HepG2 (cell line): ENCODE data around the gene NINJ2. TPM values are rescaled to one million over a fixed set of nuclear protein-coding genes. Genes with fewer than 3 reads are reported as not detected.

Source experiments
- AHDC1 ChIP-seq: sonication (generic); formaldehyde crosslinking; IDR thresholded peaks from 2 replicates; pipeline ENCODE4 v1.5.1; 2020; ENCODE audit warnings: mild to moderate bottlenecking, missing genetic modification reagents, borderline replicate concordance
- DNMT1 ChIP-seq: sonication (generic); formaldehyde crosslinking; IDR thresholded peaks from 2 replicates; pipeline ENCODE4 v1.5.1; 2020; ENCODE audit warnings: mild to moderate bottlenecking, missing genetic modification reagents
- FIP1L1 ChIP-seq: fragments of 200-400 bp; formaldehyde crosslinking; IDR thresholded peaks from 2 replicates; pipeline ENCODE4 v1.6.1; 2018; ENCODE audit warnings: low read depth, mild to moderate bottlenecking, low read length, moderate library complexity, borderline replicate concordance; ENCODE audit not compliant: insufficient read depth
- HMGXB4 ChIP-seq, 2 experiments: sonication (generic) in 1 of 2; formaldehyde crosslinking in 1 of 2; IDR thresholded peaks; 2 replicates each; pipeline versions ENCODE4 v1.4.0 to v1.6.1; 2018 to 2020; ENCODE audit warnings: missing genetic modification reagents in 2 of 2, borderline replicate concordance in 1 of 2, low read depth in 1 of 2, mild to moderate bottlenecking in 1 of 2, missing biosample characterization in 1 of 2
- IRX3 ChIP-seq: sonication (generic); formaldehyde crosslinking; IDR thresholded peaks from 2 replicates; pipeline ENCODE4 v1.8.1; 2023; ENCODE audit warnings: mild to moderate bottlenecking, low read depth, missing genetic modification reagents, borderline replicate concordance
- NR2C2 ChIP-seq: sonication (generic); formaldehyde crosslinking; IDR thresholded peaks from 2 replicates; pipeline ENCODE4 v1.4.0; 2020; ENCODE audit warnings: missing genetic modification reagents, mild to moderate bottlenecking, moderate library complexity, borderline replicate concordance
- RARG ChIP-seq: sonication (generic); formaldehyde crosslinking; IDR thresholded peaks from 2 replicates; pipeline ENCODE4 v1.4.0; 2020; ENCODE audit warnings: low read depth, mild to moderate bottlenecking, missing genetic modification reagents
- RELA ChIP-seq: sonication (generic); formaldehyde crosslinking; IDR thresholded peaks from 2 replicates; pipeline ENCODE4 v1.4.0; 2020; ENCODE audit warnings: missing genetic modification reagents
- REXO4 ChIP-seq: sonication (generic); formaldehyde crosslinking; IDR thresholded peaks from 2 replicates; pipeline ENCODE4 v1.8.0; 2022; ENCODE audit warnings: missing genetic modification reagents, mild to moderate bottlenecking, borderline replicate concordance
- RNF2 ChIP-seq: fragments of 450-650 bp; conservative IDR thresholded peaks from 2 replicates; pipeline ENCODE4 v1.6.1; 2016; ENCODE audit warnings: low read depth
- SKI ChIP-seq: fragments of 450-650 bp; IDR thresholded peaks from one replicate; pipeline ENCODE4 v1.6.1; 2018; ENCODE audit warnings: mild to moderate bottlenecking; ENCODE audit not compliant: partially characterized antibody
- SMYD3 ChIP-seq: sonication (generic); formaldehyde crosslinking; IDR thresholded peaks from 2 replicates; pipeline ENCODE4 v1.8.1; 2023; ENCODE audit warnings: mild to moderate bottlenecking, missing genetic modification reagents
- TBX2 ChIP-seq: sonication (generic); formaldehyde crosslinking; IDR thresholded peaks from 2 replicates; pipeline ENCODE4 v1.5.0; 2020; ENCODE audit warnings: missing genetic modification reagents, mild to moderate bottlenecking, borderline replicate concordance
- TFE3 ChIP-seq: IDR thresholded peaks from 2 replicates; pipeline ENCODE4 v1.6.1; 2016
- ZFP1 ChIP-seq: IDR thresholded peaks from 2 replicates; pipeline ENCODE4 v1.6.1; 2016
- ZMYM2 ChIP-seq: sonication (generic); formaldehyde crosslinking; IDR thresholded peaks from 2 replicates; pipeline ENCODE4 v1.8.0; 2022; ENCODE audit warnings: mild to moderate bottlenecking, missing genetic modification reagents
- ZNF414 ChIP-seq: sonication (generic); formaldehyde crosslinking; IDR thresholded peaks from 2 replicates; pipeline ENCODE4 v1.5.0; 2020; ENCODE audit warnings: missing genetic modification reagents
- ZNF460 ChIP-seq: sonication (generic); formaldehyde crosslinking; IDR thresholded peaks from 2 replicates; pipeline ENCODE4 v1.5.1; 2020; ENCODE audit warnings: missing genetic modification reagents, mild to moderate bottlenecking, borderline replicate concordance
- ZNF615 ChIP-seq: sonication (generic); formaldehyde crosslinking; IDR thresholded peaks from 2 replicates; pipeline ENCODE4 v1.5.0; 2020; ENCODE audit warnings: mild to moderate bottlenecking, missing genetic modification reagents, borderline replicate concordance
- polyA plus RNA-seq, 8 experiments: library from polyadenylated mRNA; depleted of rRNA in 3 of 8; stranded (reverse) in 7 of 8; unstranded in 1 of 8; fragments of >200 nt; fragmentation: Illumina TruSeq in 4 of 8; extraction: Trizol in 4 of 8; gene quantifications; 2 replicates each; pipeline versions ENCODE4 v1.2.1 to v1.2.3, GENCODE V29; 2011 to 2016; ENCODE audit warnings: low read depth in 4 of 8, missing spikeins in 1 of 8, mixed read lengths in 1 of 8; ENCODE audit not compliant: insufficient read depth in 1 of 8
- total RNA-seq, 5 experiments: library from RNA; depleted of rRNA; stranded (reverse); fragments of >200 nt; fragmentation: Illumina TruSeq; extraction: Trizol; gene quantifications; 2 replicates each; pipeline ENCODE4 v1.2.3, GENCODE V29; 2016; ENCODE audit warnings: low read depth in 1 of 5

NINJ2 gene
- total and polyA plus RNA-seq, 2 of the 13 experiments (the other 11 are each of a cell fraction or from before 2014, with no cell fraction given): 0.62 to 3.8 TPM

- TF ChIP-seq RARG (CRISPR knock-in tag) (no peak), SMYD3 (CRISPR knock-in tag) (0 out of 2 replicates have a peak, but pooled peaks have one; percentile 63), AHDC1 (CRISPR knock-in tag) (peak; percentile 63; the same call in 1 of the 2 replicates), DNMT1 (CRISPR knock-in tag) (0 out of 2 replicates have a peak, but pooled peaks have one; percentile 69), SKI (peak; percentile 61), HMGXB4 (CRISPR knock-in tag; IDR thresholded peaks at IDR 0.05; ENCODE audit: borderline replicate concordance in 1 of 2, low read depth in 1 of 2) (no peak), TFE3 (CRISPR knock-in tag) (peak; percentile 89), NR2C2 (CRISPR knock-in tag) (peak; percentile 68; the same call in 1 of the 2 replicates), ZNF460 (CRISPR knock-in tag) (no peak; the same call in 1 of the 2 replicates), TBX2 (CRISPR knock-in tag) (peak; percentile 100), RELA (CRISPR knock-in tag) (no peak), ZFP1 (CRISPR knock-in tag) (no peak), REXO4 (CRISPR knock-in tag) (no peak), FIP1L1 (no peak), ZNF615 (no peak), RNF2 (peak; percentile 73; the same call in 1 of the 2 replicates), IRX3 (CRISPR knock-in tag) (no peak), ZMYM2 (peak; percentile 89), ZNF414 (CRISPR knock-in tag) (peak; percentile 78; the same call in 1 of the 2 replicates)
Observed at GRCh38 chr12:583251-583869, 79.9 kb downstream of the NINJ2 start (continued).
